CD14-positive monocyte (primary cell): Measurements from ENCODE around the gene SCN5A. TPM values are rescaled to one million over a fixed set of nuclear protein-coding genes. Genes with fewer than 3 reads are reported as not detected.

ENCODE experiments used
- DNase-seq, 3 donors: peaks; one replicate each; pipeline ENCODE4 v3.0.0-alpha.2; 2011 to 2022
- H2AFZ ChIP-seq: 2 replicates; pipeline ENCODE4 v1.6.0; 2012; ENCODE audit warnings: mild to moderate bottlenecking, low read depth, low read length, inconsistent platforms; ENCODE audit not compliant: insufficient read depth, poor library complexity, severe bottlenecking
- H3K27ac ChIP-seq, 2 donors: 1 replicate in 1 of 2; 2 replicates in 1 of 2; pipeline ENCODE4 v1.5.1; 2012 to 2013; ENCODE audit warnings: low read length in 2 of 2, control low read depth in 1 of 2, inconsistent platforms in 1 of 2, low read depth in 1 of 2, mild to moderate bottlenecking in 1 of 2
- H3K27me3 ChIP-seq, 2 donors: one replicate each; pipeline versions ENCODE4 v1.6.0 to v1.6.1; 2011 to 2013; ENCODE audit warnings: low read length in 2 of 2; ENCODE audit not compliant: control insufficient read depth in 2 of 2, insufficient read depth in 2 of 2
- H3K36me3 ChIP-seq, 2 donors: replicated peaks in 1 of 2; 1 replicate in 1 of 2; 2 replicates in 1 of 2; pipeline versions ENCODE4 v1.5.1 to v1.6.1; 2012 to 2013; ENCODE audit warnings: low read length in 2 of 2, control low read depth in 1 of 2, inconsistent platforms in 1 of 2, mild to moderate bottlenecking in 1 of 2; ENCODE audit not compliant: insufficient read depth in 2 of 2, control insufficient read depth in 1 of 2
- H3K4me1 ChIP-seq, 2 donors: 1 replicate in 1 of 2; 2 replicates in 1 of 2; pipeline versions ENCODE4 v1.5.1 to v1.6.1; 2012 to 2013; ENCODE audit warnings: low read length in 2 of 2, control low read depth in 1 of 2, inconsistent platforms in 1 of 2, mild to moderate bottlenecking in 1 of 2, moderate library complexity in 1 of 2; ENCODE audit not compliant: insufficient read depth in 2 of 2, control insufficient read depth in 1 of 2
- H3K4me2 ChIP-seq: replicated peaks from 2 replicates; pipeline ENCODE3; 2012; ENCODE audit warnings: low read length, moderate library complexity, mild to moderate bottlenecking; ENCODE audit not compliant: poor library complexity, severe bottlenecking; ENCODE audit errors: extremely low read depth
- H3K4me3 ChIP-seq, 3 experiments: fragments of 200-600 bp in 1 of 3; sonication (generic) in 1 of 3; replicated peaks in 1 of 3; 1 replicate in 2 of 3; 2 replicates in 1 of 3; pipeline ENCODE4 v1.5.1; 2011 to 2013; ENCODE audit warnings: low read length in 3 of 3, mild to moderate bottlenecking in 3 of 3, control low read depth in 2 of 3, low read depth in 2 of 3, inconsistent platforms in 1 of 3, moderate library complexity in 1 of 3
- H3K79me2 ChIP-seq: 2 replicates; pipeline ENCODE4 v1.6.0; 2012; ENCODE audit warnings: mild to moderate bottlenecking, control low read depth, inconsistent platforms, low read length, moderate library complexity; ENCODE audit not compliant: insufficient read depth
- H3K9ac ChIP-seq: 2 replicates; pipeline ENCODE4 v1.6.0; 2017; ENCODE audit warnings: low read length, mild to moderate bottlenecking; ENCODE audit not compliant: insufficient read depth, poor library complexity, severe bottlenecking
- H3K9me3 ChIP-seq, 2 donors: replicated peaks in 1 of 2; 1 replicate in 1 of 2; 2 replicates in 1 of 2; pipeline versions ENCODE4 v1.5.1 to v1.6.1; 2012 to 2013; ENCODE audit warnings: low read length in 2 of 2, control low read depth in 1 of 2; ENCODE audit not compliant: control insufficient read depth in 1 of 2, insufficient read depth in 1 of 2
- H4K20me1 ChIP-seq: 2 replicates; pipeline ENCODE4 v1.6.0; 2012; ENCODE audit warnings: mild to moderate bottlenecking, low read length, control low read depth, moderate library complexity; ENCODE audit not compliant: insufficient read depth
- H3K27ac Mint-ChIP-seq, 7 donors: one replicate each; pipeline ENCODE4 v1.8.0; 2020; ENCODE audit warnings: mild to moderate bottlenecking in 7 of 7, mixed read lengths in 7 of 7, moderate library complexity in 6 of 7, inconsistent platforms in 2 of 7
- H3K27me3 Mint-ChIP-seq, 3 donors: one replicate each; pipeline ENCODE4 v1.8.0; 2021 to 2022; ENCODE audit warnings: low read depth in 3 of 3, mild to moderate bottlenecking in 3 of 3, mixed read lengths in 3 of 3, moderate library complexity in 3 of 3, inconsistent platforms in 1 of 3
- H3K36me3 Mint-ChIP-seq, 2 donors: one replicate each; pipeline ENCODE4 v1.8.0; 2020; ENCODE audit warnings: mixed read lengths in 2 of 2, inconsistent platforms in 1 of 2, mild to moderate bottlenecking in 1 of 2
- H3K4me1 Mint-ChIP-seq: one replicate; pipeline ENCODE4 v1.8.0; 2020; ENCODE audit warnings: mild to moderate bottlenecking, mixed read lengths
- H3K4me3 Mint-ChIP-seq, 2 donors: one replicate each; pipeline ENCODE4 v1.8.0; 2020; ENCODE audit warnings: mild to moderate bottlenecking in 2 of 2, mixed read lengths in 2 of 2, moderate library complexity in 1 of 2
- H3K9me3 Mint-ChIP-seq, 7 donors: one replicate each; pipeline ENCODE4 v1.8.0; 2020 to 2022; ENCODE audit warnings: mixed read lengths in 7 of 7, mild to moderate bottlenecking in 6 of 7, moderate library complexity in 6 of 7, inconsistent platforms in 2 of 7
- WGBS: methylation state at CpG from one replicate; pipeline ENCODE4 v1.1.5; 2013; ENCODE audit warnings: missing lambda C conversion rate; ENCODE audit not compliant: insufficient coverage; 5-methylcytosine and 5-hydroxymethylcytosine counted together
- intact Hi-C, 2 donors: fragments of 100-400 bp; cut with micrococcal nuclease; formaldehyde crosslinking; loops; one replicate each; pipeline versions ENCODE4 v1.15.0 to v1.15.1; 2023
- polyA plus RNA-seq, 3 donors: library from polyadenylated mRNA; depleted of rRNA in 1 of 3; unstranded in 2 of 3; stranded (reverse) in 1 of 3; fragments of 300-500 nt in 2 of 3; fragments of >200 nt in 1 of 3; fragmentation: Illumina TruSeq in 2 of 3; gene quantifications; 1 replicate in 2 of 3; 2 replicates in 1 of 3; pipeline ENCODE4 v1.2.3, GENCODE V29; 2012 to 2021
- TF ChIP-seq, protein P1 (sequence below): fragments of 200-600 bp; IDR thresholded peaks from one replicate; pipeline ENCODE4 v1.8.0; 2022; ENCODE audit warnings: antibody characterized with exemption, mild to moderate bottlenecking

Gene SCN5A
- polyA plus RNA-seq, 3 donors, result not detected

DNA sequence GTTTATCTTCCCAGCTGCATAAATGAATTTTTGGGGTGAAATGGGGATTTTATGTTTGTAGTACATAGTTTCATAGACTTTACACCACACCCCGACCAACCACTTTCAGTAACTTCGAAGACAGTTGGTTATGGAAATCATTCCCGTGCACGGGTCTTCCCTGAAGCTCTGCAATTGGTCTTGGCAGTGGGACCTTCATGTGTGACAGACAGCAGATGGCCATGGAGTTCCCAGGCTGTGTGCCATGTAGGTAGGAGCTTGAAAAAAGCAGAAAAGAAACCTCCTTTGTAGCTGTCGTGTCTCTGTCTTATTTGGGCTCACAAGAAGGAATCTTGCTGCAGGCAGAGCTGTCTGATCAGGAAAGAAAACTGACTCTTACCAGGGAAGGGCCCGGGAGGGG, 127.5 kb downstream of the SCN5A start:
- TF ChIP-seq, protein P1, sequence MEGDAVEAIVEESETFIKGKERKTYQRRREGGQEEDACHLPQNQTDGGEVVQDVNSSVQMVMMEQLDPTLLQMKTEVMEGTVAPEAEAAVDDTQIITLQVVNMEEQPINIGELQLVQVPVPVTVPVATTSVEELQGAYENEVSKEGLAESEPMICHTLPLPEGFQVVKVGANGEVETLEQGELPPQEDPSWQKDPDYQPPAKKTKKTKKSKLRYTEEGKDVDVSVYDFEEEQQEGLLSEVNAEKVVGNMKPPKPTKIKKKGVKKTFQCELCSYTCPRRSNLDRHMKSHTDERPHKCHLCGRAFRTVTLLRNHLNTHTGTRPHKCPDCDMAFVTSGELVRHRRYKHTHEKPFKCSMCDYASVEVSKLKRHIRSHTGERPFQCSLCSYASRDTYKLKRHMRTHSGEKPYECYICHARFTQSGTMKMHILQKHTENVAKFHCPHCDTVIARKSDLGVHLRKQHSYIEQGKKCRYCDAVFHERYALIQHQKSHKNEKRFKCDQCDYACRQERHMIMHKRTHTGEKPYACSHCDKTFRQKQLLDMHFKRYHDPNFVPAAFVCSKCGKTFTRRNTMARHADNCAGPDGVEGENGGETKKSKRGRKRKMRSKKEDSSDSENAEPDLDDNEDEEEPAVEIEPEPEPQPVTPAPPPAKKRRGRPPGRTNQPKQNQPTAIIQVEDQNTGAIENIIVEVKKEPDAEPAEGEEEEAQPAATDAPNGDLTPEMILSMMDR, result no peak
- Mint-ChIP-seq H3K4me3 (no peak overlapping the region), H3K27me3 (peaks cover 0 to 2% (median 0%) of the 10 kb centered on the region in 3 donors), H3K4me1 (peaks cover 4% of the 10 kb centered on the region), H3K27ac (peak overlapping the region in 1 of 7 donors; percentile 18), H3K9me3 (no peaks in the 10 kb centered on the region), H3K36me3 (peaks cover 69 to 72% of the 10 kb centered on the region in 2 donors)
- Histone ChIP-seq H3K4me1 (no peaks in the 10 kb centered on the region), H3K4me3 (no peak overlapping the region), H3K9ac (no peak overlapping the region), H3K9me3 (no peaks in the 10 kb centered on the region), H3K27ac (no peak overlapping the region), H4K20me1 (peaks cover 3% of the 10 kb centered on the region), H3K27me3 (no peaks in the 10 kb centered on the region), H2AFZ (no peak overlapping the region), H3K4me2 (no peak overlapping the region), H3K79me2 (no peaks in the 10 kb centered on the region), H3K36me3 (peaks cover 38 to 81% of the 10 kb centered on the region in 2 donors)
- intact Hi-C loops, result loop anchor here (5.0 to 10.0 kb wide), 2 partner anchors 473 to 505 kb away; no protein-coding TSS in a partner anchor
- WGBS, result 100% methylated on average over 4 of the region's 6 CpGs
- DNase-seq, result no peak

DNA sequence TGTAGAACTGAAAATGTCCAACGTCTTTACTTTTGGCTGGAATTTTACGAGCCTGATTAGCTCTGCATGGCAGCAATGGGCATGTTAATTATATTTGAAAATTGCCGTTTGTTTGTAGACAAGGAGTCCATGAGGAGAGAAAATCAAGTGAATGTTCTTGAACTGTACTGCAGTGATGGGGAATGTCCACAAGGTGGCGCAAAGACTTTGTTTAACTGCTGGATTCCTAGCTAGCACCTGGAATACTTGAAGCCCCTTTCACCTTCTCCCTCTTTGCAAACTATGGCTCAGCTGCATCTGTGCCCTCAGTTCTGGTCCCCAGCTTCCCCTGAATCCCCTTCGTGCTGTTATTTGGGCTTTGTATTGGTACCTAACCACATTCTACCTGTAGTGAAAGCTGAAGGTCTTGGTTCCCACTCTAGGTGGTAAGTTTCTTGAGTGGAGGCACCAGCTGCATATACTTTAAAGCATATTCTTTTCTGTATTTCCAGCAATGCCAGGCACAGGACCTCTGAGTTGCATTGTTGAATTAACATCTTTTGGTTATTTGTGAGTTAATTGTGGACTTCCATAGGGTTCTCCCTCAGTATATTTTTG, 128.0 kb downstream of the SCN5A start:
- peak; percentile 35 to 66 (median 54) for DNase-seq

More for the DNA sequence above, 128.0 kb downstream of the SCN5A start:
- no peak overlapping the region for H3K27ac ChIP-seq
- Mint-ChIP-seq H3K36me3 (peaks cover 69 to 72% of the 10 kb centered on the region in 2 donors), H3K4me3 (no peak overlapping the region), H3K27me3 (peaks cover 0 to 2% (median 0%) of the 10 kb centered on the region in 3 donors), H3K9me3 (no peaks in the 10 kb centered on the region), H3K4me1 (peaks cover 4% of the 10 kb centered on the region), H3K27ac (no peak overlapping the region)
- H3K4me3 ChIP-seq, result no peak overlapping the region
- no peak overlapping the region for H2AFZ ChIP-seq
- TF ChIP-seq, protein P1, result peak; percentile 94
- H3K9ac ChIP-seq, result no peak overlapping the region
- peaks cover 3% of the 10 kb centered on the region for H4K20me1 ChIP-seq
- H3K4me1 ChIP-seq, result no peaks in the 10 kb centered on the region
- peaks cover 38 to 76% of the 10 kb centered on the region in 2 donors for H3K36me3 ChIP-seq
- H3K4me2 ChIP-seq, result no peak overlapping the region
- H3K27me3 ChIP-seq, result no peaks in the 10 kb centered on the region
- 15% methylated on average over 2 of the region's 5 CpGs for WGBS
- H3K9me3 ChIP-seq, result no peaks in the 10 kb centered on the region
- intact Hi-C loops, result loop anchor here (5.0 to 10.0 kb wide), 2 partner anchors 473 to 506 kb away; no protein-coding TSS in a partner anchor
- H3K79me2 ChIP-seq, result no peaks in the 10 kb centered on the region
